GM13977 (cell line): ENCODE results near the gene HTR6.

ENCODE experiments used
- DNase-seq: peaks from one replicate; pipeline ENCODE4 v3.0.0; 2012; ENCODE audit warnings: low spot score
- CTCF ChIP-seq: IDR thresholded peaks from 2 replicates; pipeline ENCODE4 v1.5.1; 2012; ENCODE audit warnings: mild to moderate bottlenecking, control low read depth; ENCODE audit not compliant: insufficient read depth; ENCODE audit errors: extremely low read depth, missing control alignments
- in situ Hi-C: fragments of 300-500 bp; cut with MboI; formaldehyde crosslinking; loops from one replicate; pipeline ENCODE4 v1.12.0; 2022; ENCODE audit warnings: low sequenced_read_pairs, low pct_unique_long_range_greater_than_20kb, mixed read lengths, inconsistent platforms; ENCODE audit not compliant: unreplicated experiment

The HTR6 gene

GRCh38 chr1:19703280-19703679 lies 38.6 kb downstream of the HTR6 start:
- in situ Hi-C loops: no loop called here
- DNase-seq: no peak
- no peak for TF ChIP-seq CTCF

GRCh38 chr1:19704247-19705113 lies 39.8 kb downstream of the HTR6 start:
- peak; percentile 94 for TF ChIP-seq CTCF
- peak; percentile 69 for DNase-seq
- in situ Hi-C loops: no loop called here

- DNase-seq: no peak
- in situ Hi-C loops: no loop called here
- no peak for TF ChIP-seq CTCF
These were observed 40.8 kb downstream of the HTR6 start for GRCh38 chr1:19705464-19705863.

GRCh38 chr1:19706136-19706535 lies 41.5 kb downstream of the HTR6 start:
- no peak for TF ChIP-seq CTCF
- DNase-seq: no peak
- in situ Hi-C loops: no loop called here

- no peak for TF ChIP-seq CTCF
- no peak for DNase-seq
- in situ Hi-C loops: no loop called here
These were observed 44.0 kb downstream of the HTR6 start for GRCh38 chr1:19708567-19709110.

GRCh38 chr1:19709260-19709793 lies 44.7 kb downstream of the HTR6 start:
- in situ Hi-C loops: no loop called here
- TF ChIP-seq CTCF: no peak

More at GRCh38 chr1:19709260-19709793, 44.7 kb downstream of the HTR6 start:
- no peak for DNase-seq
